ENCODE data around the gene ABLIM2. TPM values are rescaled to one million over a fixed set of nuclear protein-coding genes. Genes with fewer than 3 reads are reported as not detected.

The ABLIM2 gene
- total RNA-seq, 6 experiments from 2014 or later = 0.14 TPM; not detected in 5

- Mint-ChIP-seq H3K4me3 (no peak overlapping the region), H3K4me1 (ENCODE audit: low read depth) (no peaks in the 10 kb centered on the region), H3K27ac (no peak overlapping the region), H3K36me3 (ENCODE audit: low read depth) (no peaks in the 10 kb centered on the region), H3K27me3 (ENCODE audit: insufficient read depth) (peaks cover 31% of the 10 kb centered on the region), H3K9me3 (no peaks in the 10 kb centered on the region)
- no peak for DNase-seq
- no peak for TF ChIP-seq CTCF (IDR thresholded peaks at IDR 0.05)
Measured at GRCh38 chr4:8080754-8081065, 77.9 kb downstream of the ABLIM2 start.

- Mint-ChIP-seq H3K4me3 (no peak overlapping the region), H3K27ac (no peak overlapping the region), H3K4me1 (ENCODE audit: low read depth) (no peaks in the 10 kb centered on the region), H3K9me3 (no peaks in the 10 kb centered on the region), H3K27me3 (ENCODE audit: insufficient read depth) (peaks cover 33% of the 10 kb centered on the region), H3K36me3 (ENCODE audit: low read depth) (no peaks in the 10 kb centered on the region)
- no peak for TF ChIP-seq CTCF (IDR thresholded peaks at IDR 0.05)
- no peak for DNase-seq
Measured at GRCh38 chr4:8079916-8080753, 78.5 kb downstream of the ABLIM2 start.

- Mint-ChIP-seq H3K9me3 (no peaks in the 10 kb centered on the region), H3K27ac (no peak overlapping the region), H3K36me3 (ENCODE audit: low read depth) (no peaks in the 10 kb centered on the region), H3K27me3 (ENCODE audit: insufficient read depth) (peaks cover 37% of the 10 kb centered on the region), H3K4me1 (ENCODE audit: low read depth) (no peaks in the 10 kb centered on the region), H3K4me3 (no peak overlapping the region)
- DNase-seq = no peak
- no peak for TF ChIP-seq CTCF (IDR thresholded peaks at IDR 0.05)
Measured at GRCh38 chr4:8079031-8079885, 79.4 kb downstream of the ABLIM2 start.

GRCh38 chr4:8078610-8079015 is 80.0 kb downstream of the ABLIM2 start:
- H3K4me3 Mint-ChIP-seq = no peak overlapping the region
- no peak overlapping the region for H3K27ac Mint-ChIP-seq
- TF ChIP-seq CTCF (IDR thresholded peaks at IDR 0.05) = no peak
- DNase-seq = no peak
- no peaks in the 10 kb centered on the region for H3K36me3 Mint-ChIP-seq (ENCODE audit: low read depth)
- H3K9me3 Mint-ChIP-seq = no peaks in the 10 kb centered on the region
- H3K27me3 Mint-ChIP-seq (ENCODE audit: insufficient read depth) = peaks cover 40% of the 10 kb centered on the region
- H3K4me1 Mint-ChIP-seq (ENCODE audit: low read depth) = no peaks in the 10 kb centered on the region

GRCh38 chr4:8078109-8078494 is 80.5 kb downstream of the ABLIM2 start:
- no peak for TF ChIP-seq CTCF (IDR thresholded peaks at IDR 0.05)
- Mint-ChIP-seq H3K9me3 (no peaks in the 10 kb centered on the region), H3K36me3 (ENCODE audit: low read depth) (no peaks in the 10 kb centered on the region), H3K27me3 (ENCODE audit: insufficient read depth) (peaks cover 42% of the 10 kb centered on the region), H3K4me3 (no peak overlapping the region), H3K27ac (no peak overlapping the region), H3K4me1 (ENCODE audit: low read depth) (no peaks in the 10 kb centered on the region)
- DNase-seq = no peak
